CD4-positive, alpha-beta T cell treated with Interleukin-10 for 1 hour (primary cell): Measurements from ENCODE around the gene STEEP1.
A peak's percentile ranks its signal among the peaks of the same experiment; 100 is the strongest.
"Not testable (repeated sequence)": the region's sequence is repeated elsewhere in the genome, so short reads cannot be mapped to it uniquely, and the experiment has no call there.

Experiments
- DNase-seq: peaks from one replicate; pipeline ENCODE4 v3.0.0-alpha.2; 2020

The STEEP1 gene

DNA sequence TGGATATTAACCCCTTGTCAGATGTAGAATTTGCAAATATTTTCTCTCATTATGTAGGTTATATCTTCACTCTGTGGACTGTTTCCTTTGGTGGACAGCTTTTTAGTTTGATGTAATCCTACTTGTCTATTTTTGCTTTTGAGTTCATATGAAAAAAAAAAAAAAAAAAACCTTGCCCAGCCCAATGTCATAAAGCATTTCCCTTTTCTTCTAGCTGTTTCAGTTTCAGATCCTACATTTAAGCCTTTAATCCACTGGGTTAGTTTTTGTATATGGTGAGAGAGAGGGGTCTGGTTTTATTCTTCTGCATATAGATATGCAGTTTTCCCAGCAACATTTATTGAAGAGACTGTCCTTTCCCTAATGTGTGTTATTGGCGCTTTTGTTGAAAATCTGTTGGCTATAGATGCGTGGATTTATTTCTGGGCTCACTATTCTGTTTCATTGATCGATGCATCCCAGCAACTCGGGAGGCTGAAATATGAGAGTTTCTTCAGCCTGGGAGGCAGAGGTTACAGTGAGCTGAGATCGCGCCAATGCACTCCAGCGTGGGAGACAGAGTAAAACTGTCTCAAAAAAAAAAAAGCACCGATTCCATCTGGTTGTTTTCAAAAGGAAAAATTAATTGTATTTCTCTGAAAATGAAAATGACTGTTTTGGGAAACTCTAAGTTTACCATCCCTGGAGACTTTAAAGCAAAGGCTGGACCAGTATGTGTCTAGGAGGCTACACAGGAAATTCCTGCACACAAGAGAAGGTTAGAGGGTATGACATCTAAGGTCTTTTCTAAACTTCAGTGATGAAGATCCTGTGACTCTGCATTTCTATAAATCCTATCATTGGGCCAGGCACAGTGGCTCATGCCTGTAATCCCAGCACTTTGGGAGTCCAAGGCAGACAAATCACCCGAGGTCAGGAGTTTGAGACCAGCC is 35.6 kb downstream of the STEEP1 start:
- no peak for DNase-seq

DNA sequence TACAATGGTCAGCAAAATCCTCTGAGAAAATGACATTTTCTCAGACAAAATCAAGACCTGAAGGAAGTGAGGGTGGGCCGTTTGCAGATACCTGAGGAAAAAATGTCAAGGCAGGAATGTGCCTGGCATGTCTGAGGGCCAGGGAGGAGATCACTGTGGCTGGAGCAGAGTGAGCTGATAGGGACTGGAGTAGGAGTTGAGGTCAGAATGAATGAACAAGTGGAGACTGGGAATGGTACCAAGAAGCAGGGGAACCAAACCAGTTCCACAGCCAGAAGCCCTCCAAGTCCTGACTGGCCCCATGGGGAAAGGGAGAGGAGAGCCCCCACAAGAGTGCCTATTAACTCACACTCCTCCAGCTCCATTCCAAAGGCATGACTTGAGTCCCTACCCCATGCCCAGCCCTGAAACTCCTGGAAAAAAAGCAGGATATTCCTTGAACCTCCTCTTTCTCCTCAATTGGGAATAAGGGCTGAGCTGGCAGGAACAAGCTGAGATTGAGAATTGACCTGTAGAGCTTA is 41.5 kb downstream of the STEEP1 start:
- DNase-seq: no peak

DNA sequence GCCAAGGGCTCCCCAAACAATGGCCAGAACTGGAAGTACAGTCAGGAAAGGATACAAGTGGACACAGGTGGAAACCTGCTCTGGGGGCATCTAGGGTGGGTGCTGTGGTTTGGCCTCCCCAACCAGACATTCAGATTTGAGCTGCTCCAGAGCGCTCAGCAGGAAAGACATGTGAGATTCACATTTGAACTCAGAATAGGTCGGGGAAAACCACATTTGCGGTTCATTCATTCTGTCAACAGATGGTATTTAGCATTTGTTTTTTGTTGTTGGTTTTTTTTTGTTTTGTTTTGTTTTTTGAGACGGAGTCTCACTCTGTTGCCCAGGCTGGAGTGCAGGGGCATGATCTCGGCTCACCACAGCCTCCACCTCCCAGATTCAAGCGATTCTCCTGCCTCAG is 44.0 kb downstream of the STEEP1 start:
- DNase-seq: no peak

DNA sequence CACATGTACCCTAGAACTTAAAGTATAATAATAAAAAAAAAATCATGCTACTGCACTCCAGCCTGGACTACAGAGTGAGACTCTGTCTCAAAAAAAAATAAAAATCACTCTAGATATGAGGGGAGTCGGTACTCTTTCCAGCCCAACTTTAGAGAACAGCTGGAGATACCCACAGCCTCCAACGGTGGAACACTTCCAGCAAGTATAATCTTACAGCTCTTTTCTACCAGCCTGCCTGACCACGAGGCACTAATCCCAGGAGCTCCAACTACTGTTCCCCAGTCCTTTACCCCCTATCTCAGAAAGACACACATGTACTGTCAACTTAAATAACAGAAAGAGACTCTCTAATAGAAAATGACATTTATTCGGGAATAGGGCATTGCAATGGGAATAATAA is 46.8 kb downstream of the STEEP1 start:
- no peak for DNase-seq

DNA sequence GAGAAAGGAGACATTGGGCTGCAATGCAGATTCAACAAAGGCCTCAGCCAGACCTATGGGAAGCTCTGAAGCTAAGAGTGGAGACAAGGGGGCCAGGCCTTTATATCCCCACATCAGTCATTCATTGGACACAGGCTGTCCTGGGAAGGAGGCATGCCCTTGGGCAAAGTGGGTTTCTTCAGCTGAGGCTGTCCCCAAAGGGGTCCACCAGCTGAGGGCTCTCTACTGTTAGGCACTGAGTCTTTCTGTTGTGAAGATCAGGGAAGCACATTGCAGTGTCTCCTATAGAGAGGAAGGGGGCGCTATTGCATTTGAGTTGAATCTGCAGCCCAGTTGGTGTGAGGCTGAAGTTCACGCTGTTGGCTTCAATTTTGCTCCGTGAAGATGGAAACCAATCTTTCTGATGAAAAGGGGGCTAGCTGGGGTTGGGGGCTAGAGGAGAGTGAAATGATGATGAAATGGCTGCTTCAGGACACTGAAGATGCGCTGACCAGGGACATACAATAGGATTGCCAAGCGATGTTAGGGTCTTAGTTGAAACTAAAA is 49.0 kb downstream of the STEEP1 start:
- peak; percentile 72 for DNase-seq

DNA sequence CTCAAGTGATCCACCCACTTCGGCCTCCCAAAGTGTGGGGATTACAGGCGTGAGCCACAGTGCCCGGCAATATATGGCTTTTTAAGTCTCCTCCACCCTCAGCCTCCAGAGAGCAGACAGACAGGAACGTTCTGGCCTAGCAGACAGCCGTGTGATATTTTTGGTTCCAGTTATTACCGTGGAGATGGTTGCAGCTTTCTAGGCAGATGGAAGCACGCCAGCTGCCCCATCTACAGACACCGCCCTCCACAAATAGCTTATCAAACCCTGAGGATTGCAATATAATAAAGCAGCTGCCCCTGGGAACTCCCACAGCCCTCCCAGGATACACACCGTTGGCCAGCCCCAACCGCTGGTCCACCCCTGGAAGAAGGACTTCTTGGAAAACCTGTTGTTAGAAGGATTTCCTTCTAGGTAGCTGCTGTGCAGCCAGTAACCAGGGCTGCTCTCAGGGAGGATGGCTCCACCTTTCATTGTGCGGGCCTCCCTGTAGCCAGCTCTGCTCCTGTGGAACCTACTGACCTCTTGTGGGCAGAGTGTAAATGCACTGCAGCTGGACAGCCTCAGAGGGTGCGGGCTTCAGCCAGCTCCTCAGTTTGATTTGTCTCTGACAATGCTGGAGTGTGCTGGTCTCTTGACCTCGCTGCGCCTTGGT is 52.9 kb downstream of the STEEP1 start:
- peak; percentile 25 for DNase-seq

DNA sequence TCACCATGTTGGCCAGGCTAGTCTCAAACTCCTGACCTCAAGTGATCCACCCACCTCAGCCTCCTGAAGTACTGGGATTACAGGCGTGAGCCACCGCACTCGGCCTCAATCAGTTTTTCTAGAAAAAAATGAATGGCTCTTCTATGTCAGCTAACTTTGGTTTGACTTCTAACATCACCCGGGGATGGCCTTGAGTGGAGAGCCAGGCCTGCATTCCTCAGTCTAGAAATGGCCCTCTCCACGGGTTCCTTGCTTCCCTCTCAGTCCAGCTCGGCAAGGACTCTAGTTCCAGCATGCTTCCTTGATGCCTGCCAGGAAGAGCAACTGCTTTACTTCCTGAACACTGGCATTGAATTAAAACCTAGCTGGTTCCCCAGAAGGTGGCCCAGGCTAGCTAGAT is 58.0 kb downstream of the STEEP1 start:
- no peak for DNase-seq

DNA sequence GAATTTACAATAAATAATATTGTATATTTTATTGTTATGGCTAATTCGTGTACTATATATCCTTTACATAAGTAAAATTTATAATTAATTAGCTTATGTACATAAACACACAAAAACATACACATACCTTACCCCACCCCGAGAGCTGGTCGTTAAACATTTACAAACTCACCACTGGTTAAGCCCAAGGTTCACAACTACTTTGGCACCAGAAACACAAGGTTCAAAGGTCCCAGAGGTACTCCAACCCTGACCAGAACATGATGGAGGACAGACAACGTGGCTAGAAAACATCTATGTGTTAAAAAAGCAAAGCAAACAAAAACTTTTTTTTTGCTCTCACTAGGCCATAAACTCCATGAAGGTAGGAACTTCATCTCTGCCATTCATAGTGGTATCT is 59.3 kb downstream of the STEEP1 start:
- no peak for DNase-seq

DNA sequence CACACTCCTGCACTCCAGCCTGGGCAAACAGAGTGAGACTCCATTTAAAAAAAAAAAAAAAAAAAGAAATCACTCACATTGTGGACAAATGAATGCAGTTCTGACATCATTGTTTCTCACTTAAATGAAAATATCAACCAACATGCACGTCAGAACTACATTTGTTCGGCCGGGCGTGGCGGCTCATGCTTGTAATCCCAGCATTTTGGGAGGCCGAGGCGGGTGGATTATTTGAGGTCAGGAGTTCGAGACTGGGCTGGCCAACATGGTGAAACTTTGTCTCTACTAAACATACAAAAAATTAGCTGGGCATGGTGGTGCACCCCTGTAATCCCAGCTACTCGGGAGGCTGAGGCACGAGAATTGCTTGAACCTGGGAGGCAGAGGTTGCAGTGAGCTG is 60.1 kb downstream of the STEEP1 start:
- DNase-seq: not testable (repeated sequence)

DNA sequence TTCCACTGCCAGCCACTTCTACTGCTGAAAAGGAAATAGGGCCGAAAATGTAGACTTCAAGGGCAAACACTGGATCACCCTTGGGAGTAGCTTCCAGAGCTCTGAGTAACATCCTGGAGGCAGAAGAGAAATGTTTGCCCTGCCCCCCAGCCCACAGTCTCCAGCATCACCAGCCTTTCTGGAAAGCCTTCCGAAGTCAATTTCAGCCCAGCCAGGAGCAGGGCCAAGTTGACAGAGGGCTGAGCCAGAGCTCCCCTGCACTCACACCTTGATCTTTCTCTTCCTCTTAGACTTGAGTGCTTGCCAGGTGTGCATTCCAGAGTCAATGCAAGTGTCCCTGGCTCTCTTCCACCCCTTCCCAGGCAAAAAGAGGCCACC is 61.7 kb downstream of the STEEP1 start:
- DNase-seq: no peak

DNA sequence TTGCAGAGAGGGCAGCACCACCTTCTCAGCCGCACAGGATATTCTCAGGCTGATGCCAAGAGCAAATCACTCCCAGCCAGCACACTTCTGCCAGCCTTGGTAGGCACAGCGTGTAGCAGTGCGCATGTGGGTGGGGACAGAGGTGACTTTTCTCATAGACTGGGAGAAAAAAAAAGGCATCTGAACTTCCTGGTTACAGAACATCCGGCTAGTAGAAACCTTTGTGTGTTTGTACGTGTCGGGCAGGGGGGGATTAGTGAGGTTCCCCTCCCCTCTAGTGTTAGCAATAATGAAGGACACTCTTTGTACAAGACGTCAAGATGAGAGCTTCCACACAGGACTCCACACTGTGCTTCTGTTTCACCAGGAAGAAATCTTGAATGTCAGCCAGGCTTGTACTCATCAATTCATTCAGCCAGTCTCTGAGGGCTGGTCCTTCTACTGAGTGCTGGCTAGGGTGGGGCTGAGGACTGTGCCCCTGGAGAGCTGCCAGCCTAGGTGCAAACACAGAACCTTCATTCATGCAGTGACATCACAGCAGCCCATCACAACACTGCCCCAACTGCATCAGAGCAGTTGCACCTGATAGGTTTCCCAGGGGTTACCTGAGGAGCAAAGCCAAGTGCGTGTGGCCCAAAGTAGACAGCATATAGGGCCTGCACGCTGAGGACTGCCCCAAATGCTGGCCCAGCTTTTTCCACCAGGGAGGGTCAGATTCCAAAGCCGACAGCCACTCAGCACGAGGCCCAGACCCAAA is 62.3 kb downstream of the STEEP1 start:
- peak; percentile 48 for DNase-seq

DNA sequence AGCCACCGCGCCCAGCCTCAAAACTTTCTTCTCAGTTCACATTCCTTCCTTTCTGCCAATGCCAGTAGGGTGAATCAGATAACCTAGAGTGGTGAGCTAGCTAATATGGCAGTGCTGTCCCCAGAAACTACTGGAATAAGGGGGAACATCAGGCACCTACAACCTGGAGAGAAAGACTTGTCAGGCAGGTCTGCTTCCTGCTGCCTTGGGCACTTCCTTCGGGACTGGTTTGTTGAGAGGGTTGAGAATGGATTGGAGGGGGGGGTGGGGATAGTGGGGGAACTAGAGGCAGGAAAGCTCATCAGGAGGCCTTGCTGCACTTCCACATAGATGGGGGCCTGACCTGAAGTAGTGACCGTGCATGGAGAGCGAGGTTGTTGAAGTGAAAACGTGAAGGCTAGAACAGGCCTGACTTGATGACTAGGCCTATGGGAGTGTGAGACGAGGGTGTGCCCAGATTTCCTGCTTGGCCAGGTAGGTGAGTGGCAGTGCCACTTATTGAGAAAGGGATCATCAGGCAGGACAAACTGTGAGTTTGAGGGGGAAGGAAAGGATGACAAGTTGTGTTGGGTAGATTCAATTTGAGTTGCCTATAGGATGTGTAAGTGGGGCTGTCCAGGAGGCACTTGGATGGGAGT is 63.6 kb downstream of the STEEP1 start:
- no peak for DNase-seq

DNA sequence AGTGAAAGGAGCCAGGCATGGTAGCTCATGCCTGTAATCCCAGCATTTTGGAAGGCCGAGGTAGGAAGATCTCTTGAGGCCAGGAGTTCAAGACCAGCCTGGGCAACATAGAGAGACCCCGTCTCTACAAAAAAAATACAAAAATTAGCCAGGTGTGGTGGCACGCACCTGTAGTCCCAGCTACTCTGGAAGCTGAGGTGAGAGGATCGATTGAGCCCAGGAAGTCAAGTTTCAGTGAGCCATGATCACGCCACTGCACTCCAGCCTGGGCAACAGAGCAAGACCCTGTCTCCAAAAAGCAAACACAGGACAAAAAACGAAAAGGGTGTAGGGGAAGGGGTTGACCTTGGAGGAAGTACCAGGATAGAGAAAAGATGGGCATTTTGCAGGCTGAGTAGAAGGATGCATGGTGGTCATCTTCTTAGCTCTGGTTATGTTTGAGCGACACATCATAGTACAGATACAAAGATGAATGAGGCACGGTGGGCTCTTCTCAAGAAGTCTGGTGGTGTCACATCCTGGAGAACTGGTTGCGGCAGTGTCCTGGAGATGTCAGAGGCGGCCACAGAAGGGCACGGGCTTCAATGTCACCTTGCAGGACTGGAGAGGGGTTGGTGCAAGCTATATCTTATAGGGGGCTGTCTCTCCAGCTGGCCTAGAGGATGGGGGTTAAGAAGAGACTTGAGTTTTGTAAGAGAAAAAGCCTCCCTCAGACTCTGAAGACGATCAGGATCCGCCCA is 65.0 kb downstream of the STEEP1 start:
- DNase-seq: no peak

DNA sequence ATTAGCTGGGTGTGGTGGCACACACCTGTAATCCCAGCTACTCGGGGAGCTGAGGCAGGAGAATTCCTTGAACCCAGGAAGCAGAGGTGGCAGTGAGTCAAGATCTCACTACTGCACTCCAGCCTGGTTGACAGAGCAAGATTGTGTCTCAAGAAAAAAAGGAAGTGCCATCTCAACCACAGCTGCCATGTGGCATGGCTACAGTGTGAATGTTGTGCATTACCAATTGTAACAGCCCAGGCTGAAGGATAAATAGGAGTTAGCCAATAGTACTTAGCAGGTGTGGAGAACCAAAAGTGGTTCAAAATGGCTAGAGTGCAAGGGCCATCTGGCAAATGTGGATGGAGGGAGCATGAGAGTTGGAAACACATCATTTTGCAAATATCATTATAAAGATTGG is 68.0 kb downstream of the STEEP1 start:
- no peak for DNase-seq

DNA sequence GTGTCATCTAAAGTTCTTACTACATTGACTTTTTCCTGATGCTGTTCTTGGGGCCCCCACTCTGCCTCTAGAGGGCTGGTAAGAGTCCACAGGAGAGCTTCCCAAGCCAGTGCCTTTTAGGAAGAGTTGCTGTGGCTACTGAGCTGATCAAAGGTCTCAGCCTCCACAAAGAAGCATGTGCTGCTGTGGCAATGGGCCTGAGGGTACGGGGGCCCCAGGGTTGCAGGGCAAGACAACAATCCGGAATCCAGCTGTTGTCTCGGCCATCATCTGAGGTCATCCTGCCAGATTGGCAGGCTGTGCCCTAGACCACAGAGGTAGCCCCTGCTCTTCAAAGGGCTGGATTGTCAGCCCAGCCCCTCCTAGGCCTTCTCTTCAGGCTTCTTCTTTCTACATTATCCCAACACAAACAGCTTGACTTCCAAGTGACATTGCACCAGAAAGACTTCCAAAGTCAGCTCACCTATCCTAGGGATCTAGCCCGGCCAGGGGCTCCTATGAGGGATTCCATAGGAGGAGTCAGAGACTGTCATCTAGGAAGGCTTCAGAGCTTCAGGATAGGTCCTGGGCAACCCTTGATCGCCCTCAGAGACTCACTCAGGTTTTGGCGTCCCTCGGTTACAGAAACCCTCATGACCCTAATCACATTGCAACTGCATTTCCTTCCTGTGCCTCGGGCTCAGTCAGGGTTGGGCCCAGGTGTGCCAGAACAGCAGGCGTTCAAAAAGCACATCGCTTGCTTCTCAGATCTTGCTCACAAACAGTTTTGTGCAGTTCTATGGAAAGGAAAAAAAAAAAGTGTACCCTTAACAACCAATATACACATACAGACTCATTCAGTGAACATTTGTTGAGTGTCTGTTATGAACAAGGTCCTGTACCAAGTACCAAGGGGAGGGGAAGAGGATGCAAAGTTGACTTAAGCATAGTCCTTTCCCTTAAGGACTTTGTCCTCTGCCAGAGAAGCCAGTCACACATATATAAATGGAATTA is 69.2 kb downstream of the STEEP1 start:
- DNase-seq: peak; percentile 5

DNA sequence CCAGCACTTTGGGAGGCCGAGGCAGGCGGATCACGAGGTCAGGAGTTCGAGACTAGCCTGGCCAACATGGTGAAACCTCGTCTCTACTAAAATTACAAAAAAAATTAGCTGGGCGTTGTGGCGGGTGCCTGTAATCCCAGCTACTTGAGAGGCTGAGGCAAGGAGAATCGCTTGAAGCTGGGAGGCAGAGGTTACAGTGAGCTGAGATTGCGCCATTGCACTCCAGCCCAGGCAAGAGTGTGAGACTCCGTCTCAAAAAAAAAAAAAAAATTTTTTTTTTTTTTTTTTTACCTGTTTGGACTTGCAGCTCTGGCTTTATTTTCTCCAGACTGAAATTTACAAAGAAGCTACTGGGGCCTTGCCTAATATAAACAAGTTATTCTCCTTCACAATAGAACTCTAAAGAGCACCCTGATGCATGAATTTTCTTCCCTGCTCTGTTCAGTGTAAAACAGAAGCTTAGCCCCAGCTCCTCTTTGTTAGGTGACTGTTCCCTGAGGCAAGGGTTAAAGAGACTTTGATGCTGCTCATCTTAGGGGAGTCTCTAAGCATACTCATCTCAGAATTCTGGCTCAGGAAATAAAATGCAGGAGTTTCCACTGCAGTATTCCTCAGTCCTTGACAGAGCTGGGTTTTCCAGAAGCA is 71.2 kb downstream of the STEEP1 start:
- DNase-seq: not testable (repeated sequence)

DNA sequence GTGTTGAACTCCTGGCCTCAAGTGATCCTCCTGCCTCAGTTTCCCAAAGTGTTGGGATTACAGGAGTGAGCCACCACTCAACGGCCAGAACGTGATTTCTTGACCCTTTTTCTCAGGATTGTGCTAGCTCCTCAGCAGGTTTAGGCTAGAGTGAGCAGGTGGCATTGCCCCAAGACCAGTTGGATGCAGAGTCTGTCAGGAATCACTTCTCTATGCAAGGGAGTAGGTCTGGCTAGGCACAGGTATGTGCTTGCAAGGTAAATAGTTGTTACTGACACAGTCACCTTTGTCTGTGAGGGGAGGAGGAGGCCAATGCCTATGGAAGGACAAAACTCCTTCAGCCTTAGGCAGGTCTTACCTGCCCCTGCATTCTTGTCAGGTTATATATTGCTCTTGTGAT is 72.7 kb downstream of the STEEP1 start:
- no peak for DNase-seq

DNA sequence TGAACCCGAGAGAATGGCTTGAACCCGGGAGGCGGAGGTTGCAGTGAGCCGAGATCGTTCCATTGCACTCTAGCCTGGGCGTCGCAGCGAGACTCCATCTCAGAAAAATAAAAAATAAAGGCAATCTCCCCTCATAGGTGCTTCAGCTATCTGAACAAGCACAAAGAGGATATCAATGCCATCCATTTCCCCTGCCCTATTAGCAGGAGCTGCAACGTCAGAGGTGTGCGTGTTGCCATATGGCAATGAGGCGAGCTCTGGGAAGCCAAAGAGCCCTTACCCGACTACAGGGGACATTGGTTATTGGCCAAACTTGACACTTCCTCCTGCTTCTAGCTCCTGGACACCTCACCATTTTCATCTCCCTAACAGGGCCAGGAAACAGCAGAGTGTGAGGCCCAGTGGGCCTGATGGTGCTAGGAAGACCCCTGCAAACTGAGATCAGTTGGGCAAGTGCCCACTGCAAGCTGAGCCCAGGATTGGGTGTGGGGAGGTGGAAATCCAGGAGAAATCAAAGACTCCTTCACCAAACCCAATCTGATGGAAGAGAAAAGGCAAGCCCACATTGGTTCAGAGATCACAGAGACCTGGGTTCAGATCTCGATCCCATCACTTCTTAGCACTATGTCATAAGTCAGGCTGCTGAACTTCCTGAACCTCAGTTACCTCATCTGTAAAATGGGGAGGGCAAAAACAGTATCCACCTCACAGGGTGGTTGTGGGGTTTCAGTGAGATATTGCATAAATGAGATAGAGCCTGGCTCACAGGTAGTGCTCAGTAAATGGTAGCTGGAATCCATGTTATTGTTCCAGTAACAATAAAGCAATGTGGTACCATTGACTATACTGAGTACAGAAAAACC is 75.8 kb downstream of the STEEP1 start:
- no peak for DNase-seq

DNA sequence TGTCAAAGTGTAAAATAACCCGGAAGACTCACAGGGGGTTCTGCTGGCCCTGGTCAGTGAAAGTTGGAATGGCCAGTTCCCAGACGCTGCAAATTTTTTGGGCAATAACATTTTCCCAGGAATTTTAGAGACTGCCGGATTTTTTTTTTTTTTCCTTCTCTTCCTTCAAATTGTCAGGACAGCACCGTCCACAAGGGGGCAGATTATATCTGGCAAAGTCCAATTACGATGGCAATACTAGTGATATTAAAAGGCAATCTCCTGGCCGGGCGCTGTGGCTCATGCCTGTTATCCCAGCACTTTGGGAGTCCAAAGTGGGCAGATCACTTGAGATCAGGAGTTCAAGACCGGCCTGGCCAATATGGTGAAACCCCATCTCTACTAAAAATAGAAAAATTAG is 76.5 kb downstream of the STEEP1 start:
- DNase-seq: peak; percentile 55
